ENCODE results near the gene GMDS.

The GMDS gene

GRCh38 chr6:1763404-1763803 lies 482.0 kb downstream of the GMDS start:
- H3K4me3 ChIP-seq (ENCODE audit: low read depth, low read length), result no peak overlapping the region
- TF ChIP-seq, protein P1, sequence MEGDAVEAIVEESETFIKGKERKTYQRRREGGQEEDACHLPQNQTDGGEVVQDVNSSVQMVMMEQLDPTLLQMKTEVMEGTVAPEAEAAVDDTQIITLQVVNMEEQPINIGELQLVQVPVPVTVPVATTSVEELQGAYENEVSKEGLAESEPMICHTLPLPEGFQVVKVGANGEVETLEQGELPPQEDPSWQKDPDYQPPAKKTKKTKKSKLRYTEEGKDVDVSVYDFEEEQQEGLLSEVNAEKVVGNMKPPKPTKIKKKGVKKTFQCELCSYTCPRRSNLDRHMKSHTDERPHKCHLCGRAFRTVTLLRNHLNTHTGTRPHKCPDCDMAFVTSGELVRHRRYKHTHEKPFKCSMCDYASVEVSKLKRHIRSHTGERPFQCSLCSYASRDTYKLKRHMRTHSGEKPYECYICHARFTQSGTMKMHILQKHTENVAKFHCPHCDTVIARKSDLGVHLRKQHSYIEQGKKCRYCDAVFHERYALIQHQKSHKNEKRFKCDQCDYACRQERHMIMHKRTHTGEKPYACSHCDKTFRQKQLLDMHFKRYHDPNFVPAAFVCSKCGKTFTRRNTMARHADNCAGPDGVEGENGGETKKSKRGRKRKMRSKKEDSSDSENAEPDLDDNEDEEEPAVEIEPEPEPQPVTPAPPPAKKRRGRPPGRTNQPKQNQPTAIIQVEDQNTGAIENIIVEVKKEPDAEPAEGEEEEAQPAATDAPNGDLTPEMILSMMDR (IDR thresholded peaks at IDR 0.05; ENCODE audit: insufficient read depth, low read depth, low read length, missing control alignments), result no peak
- no peak for DNase-seq (ENCODE audit: low read depth)

- no peak for DNase-seq (ENCODE audit: low read depth)
- H3K4me3 ChIP-seq (ENCODE audit: low read depth, low read length), result no peak overlapping the region
- TF ChIP-seq, protein P1 (IDR thresholded peaks at IDR 0.05; ENCODE audit: insufficient read depth, low read depth, low read length, missing control alignments), result no peak
Measured at GRCh38 chr6:1762203-1762602, 483.2 kb downstream of the GMDS start.

GRCh38 chr6:1761477-1761877 lies 483.9 kb downstream of the GMDS start:
- TF ChIP-seq, protein P1 (IDR thresholded peaks at IDR 0.05; ENCODE audit: insufficient read depth, low read depth, low read length, missing control alignments), result no peak
- no peak overlapping the region for H3K4me3 ChIP-seq (ENCODE audit: low read depth, low read length)
- no peak for DNase-seq (ENCODE audit: low read depth)

DNA sequence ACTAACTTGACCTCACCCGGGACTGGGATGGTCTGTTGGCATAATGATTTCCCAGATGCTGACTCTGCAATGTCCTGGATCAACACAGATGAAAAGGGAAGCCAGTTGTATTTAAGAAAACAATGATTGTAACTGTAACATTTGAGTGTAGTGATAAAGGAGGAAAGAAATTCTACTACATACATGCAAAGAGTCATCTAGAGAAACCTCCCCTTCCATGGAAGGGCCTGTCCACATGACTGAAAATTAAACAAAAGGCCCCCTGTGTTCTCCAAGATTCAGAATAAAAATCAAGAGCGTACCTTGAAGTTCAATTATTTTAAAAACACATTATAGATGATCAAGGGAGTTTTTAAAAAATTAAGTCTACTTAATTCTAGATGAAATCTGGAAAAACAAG lies 484.5 kb downstream of the GMDS start:
- DNase-seq (ENCODE audit: low read depth), result no peak
- TF ChIP-seq, protein P1 (IDR thresholded peaks at IDR 0.05; ENCODE audit: insufficient read depth, low read depth, low read length, missing control alignments), result no peak
- no peak overlapping the region for H3K4me3 ChIP-seq (ENCODE audit: low read depth, low read length)

DNA sequence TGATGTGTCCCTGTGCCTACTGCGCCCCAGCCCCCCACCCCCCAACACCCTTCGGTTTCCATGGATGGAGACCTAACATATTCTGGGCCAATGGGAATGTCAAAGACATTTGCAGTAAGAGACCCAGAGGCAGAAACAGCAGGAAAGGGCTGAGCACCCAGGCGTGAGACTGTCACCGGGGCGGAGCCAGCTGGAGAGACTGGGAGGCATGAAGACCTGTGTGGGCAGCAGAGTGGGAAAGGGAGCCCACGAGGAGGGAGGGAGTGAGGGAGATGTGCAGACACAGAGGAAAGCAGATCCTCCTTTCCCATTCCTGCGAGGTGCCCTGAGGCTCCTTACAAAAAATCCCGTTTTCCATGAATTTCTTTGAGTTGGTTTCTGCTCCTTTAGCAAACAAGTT lies 485.5 kb downstream of the GMDS start:
- DNase-seq (ENCODE audit: low read depth), result no peak
- no peak overlapping the region for H3K4me3 ChIP-seq (ENCODE audit: low read depth, low read length)
- TF ChIP-seq, protein P1 (IDR thresholded peaks at IDR 0.05; ENCODE audit: insufficient read depth, low read depth, low read length, missing control alignments), result no peak

GRCh38 chr6:1758076-1758679 lies 487.2 kb downstream of the GMDS start:
- H3K4me3 ChIP-seq (ENCODE audit: low read depth, low read length), result no peak overlapping the region
- DNase-seq (ENCODE audit: low read depth), result no peak
- TF ChIP-seq, protein P1 (IDR thresholded peaks at IDR 0.05; ENCODE audit: insufficient read depth, low read depth, low read length, missing control alignments), result no peak

GRCh38 chr6:1757131-1757530 lies 488.3 kb downstream of the GMDS start:
- TF ChIP-seq, protein P1 (IDR thresholded peaks at IDR 0.05; ENCODE audit: insufficient read depth, low read depth, low read length, missing control alignments), result no peak
- no peak for DNase-seq (ENCODE audit: low read depth)
- no peak overlapping the region for H3K4me3 ChIP-seq (ENCODE audit: low read depth, low read length)
